Measurements from ENCODE around the gene KLK5.
"Not testable (repeated sequence)": the region's sequence is repeated elsewhere in the genome, so short reads cannot be mapped to it uniquely, and the experiment has no call there.

KLK5 gene

GRCh38 chr19:50952910-50953309 is at the start of gene KLK5:
Gene KLK5 (minus strand): TSS chr19:50953038. CDS start chr19:50952657, 381 bp downstream.
- no peak for DNase-seq (ENCODE audit: low spot score)

GRCh38 chr19:51002089-51002532 is 49.3 kb upstream of the KLK5 start:
- DNase-seq (ENCODE audit: low spot score): no peak

GRCh38 chr19:51001515-51001914 is 48.7 kb upstream of the KLK5 start, which contains the start of gene KLK8:
Gene KLK8 (minus strand): TSS chr19:51001604. CDS start chr19:51001167, 437 bp downstream.
- DNase-seq (ENCODE audit: low spot score): no peak

- no peak for DNase-seq (ENCODE audit: low spot score)
Measured at GRCh38 chr19:51000981-51001380, 48.1 kb upstream of the KLK5 start.

GRCh38 chr19:51000426-51000825 is 47.6 kb upstream of the KLK5 start:
- DNase-seq (ENCODE audit: low spot score): no peak

- no peak for DNase-seq (ENCODE audit: low spot score)
Measured at GRCh38 chr19:50998686-50999085, 45.8 kb upstream of the KLK5 start.

- no peak for DNase-seq (ENCODE audit: low spot score)
Measured at GRCh38 chr19:50998061-50998460, 45.2 kb upstream of the KLK5 start.

GRCh38 chr19:50994129-50994528 is 41.3 kb upstream of the KLK5 start:
- peak; percentile 8 for DNase-seq (ENCODE audit: low spot score)

GRCh38 chr19:50992666-50993035 is 39.8 kb upstream of the KLK5 start:
- DNase-seq (ENCODE audit: low spot score): no peak

- DNase-seq (ENCODE audit: low spot score): not testable (repeated sequence)
Measured at GRCh38 chr19:50984416-50984815, 31.6 kb upstream of the KLK5 start.

GRCh38 chr19:50983625-50984292 is 30.9 kb upstream of the KLK5 start, which contains the start of gene KLK7:
Gene KLK7 (minus strand): TSS chr19:50983917. CDS start chr19:50982399, 1,518 bp downstream.
- no peak for DNase-seq (ENCODE audit: low spot score)

GRCh38 chr19:50982186-50982585 is 29.3 kb upstream of the KLK5 start:
- DNase-seq (ENCODE audit: low spot score): no peak

GRCh38 chr19:50981587-50982146 is 28.8 kb upstream of the KLK5 start:
- no peak for DNase-seq (ENCODE audit: low spot score)

- no peak for DNase-seq (ENCODE audit: low spot score)
Measured at GRCh38 chr19:50980208-50980607, 27.4 kb upstream of the KLK5 start.

- DNase-seq (ENCODE audit: low spot score): no peak
Measured at GRCh38 chr19:50979758-50980157, 26.9 kb upstream of the KLK5 start.

GRCh38 chr19:50978772-50979390 is 26.0 kb upstream of the KLK5 start:
- DNase-seq (ENCODE audit: low spot score): no peak

GRCh38 chr19:50977626-50978025 is 24.8 kb upstream of the KLK5 start:
- no peak for DNase-seq (ENCODE audit: low spot score)

- no peak for DNase-seq (ENCODE audit: low spot score)
Measured at GRCh38 chr19:50975766-50976165, 22.9 kb upstream of the KLK5 start.

GRCh38 chr19:50974702-50975556 is 22.1 kb upstream of the KLK5 start:
- no peak for DNase-seq (ENCODE audit: low spot score)

GRCh38 chr19:50972795-50973376 is 20.0 kb upstream of the KLK5 start:
- no peak for DNase-seq (ENCODE audit: low spot score)

- not testable (repeated sequence) for DNase-seq (ENCODE audit: low spot score)
Measured at GRCh38 chr19:50969810-50970209, 17.0 kb upstream of the KLK5 start.

GRCh38 chr19:50969413-50969760 is 16.5 kb upstream of the KLK5 start, which contains the start of gene KLK6:
Gene KLK6 (minus strand): TSS chr19:50969591. CDS start chr19:50968104, 1,487 bp downstream.
- no peak for DNase-seq (ENCODE audit: low spot score)
